Measurements from ENCODE around the gene KHSRP. TPM values are rescaled to one million over a fixed set of nuclear protein-coding genes. Genes with fewer than 3 reads are reported as not detected.

Gene KHSRP
- total RNA-seq, 1 donor = 100 TPM

Small RNAs within 50 kb of the gene (small RNA-seq; reads per million reads assigned to genes)
- not detected for gene MIR6790
- gene MIR6885 = not detected

Other genes with a start within 250 kb of the KHSRP start
- 7.8 TPM for gene MLLT1, start 144.8 kb downstream of the KHSRP start, total RNA-seq
- under 0.01 TPM for gene ACER1, start 91.2 kb downstream of the KHSRP start, total RNA-seq
- gene CLPP, start 63.3 kb downstream of the KHSRP start, total RNA-seq = 193 TPM
- gene ALKBH7, start 52.0 kb downstream of the KHSRP start, total RNA-seq = 66.0 TPM
- gene PSPN, start 48.9 kb downstream of the KHSRP start, total RNA-seq = 2.2 TPM
- 69.7 TPM for gene GTF2F1, start 31.6 kb downstream of the KHSRP start, total RNA-seq
- not detected for gene SLC25A41, start 9.0 kb upstream of the KHSRP start, total RNA-seq
- gene SLC25A23, start 35.0 kb upstream of the KHSRP start, total RNA-seq = 10.8 TPM
- gene CRB3, start 39.5 kb upstream of the KHSRP start, total RNA-seq = 0.27 TPM
- 9.2 TPM for gene DENND1C, start 57.0 kb upstream of the KHSRP start, total RNA-seq
- gene TUBB4A, start 77.5 kb upstream of the KHSRP start, total RNA-seq = 7.0 TPM
- 2.2 TPM for gene TNFSF9, start 106.2 kb upstream of the KHSRP start, total RNA-seq
- 0.27 TPM for gene CD70, start 166.3 kb upstream of the KHSRP start, total RNA-seq
- 0.27 TPM for gene TNFSF14, start 245.3 kb upstream of the KHSRP start, total RNA-seq

All from hematopoietic multipotent progenitor cell (in vitro differentiated cells).